ENCODE data around the gene XKR3.

GRCh38 chr22:16800358-16800757, 24.9 kb downstream of the XKR3 start:
- TF ChIP-seq CTCF (IDR thresholded peaks at IDR 0.05; ENCODE audit: insufficient read depth, low read length) (no peak), GABPA (IDR thresholded peaks at IDR 0.05; ENCODE audit: low read depth) (no peak), SPI1 (IDR thresholded peaks at IDR 0.05; ENCODE audit: borderline replicate concordance, low read depth) (no peak), POLR2AphosphoS5 (IDR thresholded peaks at IDR 0.05; ENCODE audit: low read depth) (no peak), REST (IDR thresholded peaks at IDR 0.05; ENCODE audit: insufficient replicate concordance, low read depth) (no peak)
